ENCODE data around the gene CACNG7. TPM values are rescaled to one million over a fixed set of nuclear protein-coding genes. Genes with fewer than 3 reads are reported as not detected.

Gene CACNG7
- total RNA-seq, 1 donor from 2014 or later, result not detected

GRCh38 chr19:53951947-53952346, 42.9 kb downstream of the CACNG7 start:
- DNase-seq (ENCODE audit: low spot score), result no peak

GRCh38 chr19:53953383-53953782, 44.3 kb downstream of the CACNG7 start:
- DNase-seq (ENCODE audit: low spot score), result no peak

GRCh38 chr19:53957448-53958167, 48.5 kb downstream of the CACNG7 start:
- no peak for DNase-seq (ENCODE audit: low spot score)

- no peak for DNase-seq (ENCODE audit: low spot score)
These were observed 49.1 kb downstream of the CACNG7 start for GRCh38 chr19:53958168-53958571.

- DNase-seq (ENCODE audit: low spot score), result no peak
These were observed 50.0 kb downstream of the CACNG7 start for GRCh38 chr19:53958823-53959757.

- DNase-seq (ENCODE audit: low spot score), result no peak
These were observed 51.1 kb downstream of the CACNG7 start for GRCh38 chr19:53960187-53960586.

- no peak for DNase-seq (ENCODE audit: low spot score)
These were observed 51.8 kb downstream of the CACNG7 start for GRCh38 chr19:53960886-53961285.

GRCh38 chr19:53961523-53962356, 52.7 kb downstream of the CACNG7 start:
- DNase-seq (ENCODE audit: low spot score), result no peak

GRCh38 chr19:53962887-53963431, 53.9 kb downstream of the CACNG7 start, which contains the start of gene CACNG8:
CACNG8 (plus strand) TSS chr19:53962937.
- DNase-seq (ENCODE audit: low spot score), result no peak

GRCh38 chr19:53965091-53965490, 56.0 kb downstream of the CACNG7 start:
- no peak for DNase-seq (ENCODE audit: low spot score)

GRCh38 chr19:53966931-53967330, 57.9 kb downstream of the CACNG7 start:
- DNase-seq (ENCODE audit: low spot score), result no peak

- DNase-seq (ENCODE audit: low spot score), result no peak
These were observed 60.3 kb downstream of the CACNG7 start for GRCh38 chr19:53969366-53969765.

- no peak for DNase-seq (ENCODE audit: low spot score)
These were observed 62.6 kb downstream of the CACNG7 start for GRCh38 chr19:53971673-53972072.

- peak; percentile 94 for DNase-seq (ENCODE audit: low spot score)
These were observed 68.4 kb downstream of the CACNG7 start for GRCh38 chr19:53977429-53977990.

- DNase-seq (ENCODE audit: low spot score), result peak; percentile 80
These were observed 69.1 kb downstream of the CACNG7 start for GRCh38 chr19:53977991-53978731.

- no peak for DNase-seq (ENCODE audit: low spot score)
These were observed 70.1 kb downstream of the CACNG7 start for GRCh38 chr19:53978975-53979801.

GRCh38 chr19:53980539-53981375, 71.7 kb downstream of the CACNG7 start:
- DNase-seq (ENCODE audit: low spot score), result no peak

GRCh38 chr19:53981376-53981951, 72.4 kb downstream of the CACNG7 start:
- DNase-seq (ENCODE audit: low spot score), result no peak

Measured in umbilical cord (tissue), 2 donors.